Left renal cortex interstitium (tissue), 4 donors: ENCODE data around the gene DNM3. TPM values are rescaled to one million over a fixed set of nuclear protein-coding genes. Genes with fewer than 3 reads are reported as not detected.
"Not testable (repeated sequence)": the region's sequence is repeated elsewhere in the genome, so short reads cannot be mapped to it uniquely, and the experiment has no call there.

Source experiments
- DNase-seq, 4 donors: peaks; one replicate each; pipeline ENCODE4 v3.0.0-alpha.2; 2013; ENCODE audit warnings: low read depth in 4 of 4, low spot score in 2 of 4, missing footprints in 1 of 4
- polyA plus RNA-seq, 4 donors: library from polyadenylated mRNA; unstranded; fragments of 120-200 nt; gene quantifications; one replicate each; pipeline ENCODE4 v1.2.1, GENCODE V29; 2013; ENCODE audit not compliant: insufficient read length in 4 of 4

The DNM3 gene
- polyA plus RNA-seq, 4 donors: 3.5 to 5.8 (median 4.5) TPM

GRCh38 chr1:172005856-172006255 lies 164.6 kb downstream of the DNM3 start:
- no peak for DNase-seq

- DNase-seq: no peak
These were observed 165.4 kb downstream of the DNM3 start for GRCh38 chr1:172006660-172007059.

DNA sequence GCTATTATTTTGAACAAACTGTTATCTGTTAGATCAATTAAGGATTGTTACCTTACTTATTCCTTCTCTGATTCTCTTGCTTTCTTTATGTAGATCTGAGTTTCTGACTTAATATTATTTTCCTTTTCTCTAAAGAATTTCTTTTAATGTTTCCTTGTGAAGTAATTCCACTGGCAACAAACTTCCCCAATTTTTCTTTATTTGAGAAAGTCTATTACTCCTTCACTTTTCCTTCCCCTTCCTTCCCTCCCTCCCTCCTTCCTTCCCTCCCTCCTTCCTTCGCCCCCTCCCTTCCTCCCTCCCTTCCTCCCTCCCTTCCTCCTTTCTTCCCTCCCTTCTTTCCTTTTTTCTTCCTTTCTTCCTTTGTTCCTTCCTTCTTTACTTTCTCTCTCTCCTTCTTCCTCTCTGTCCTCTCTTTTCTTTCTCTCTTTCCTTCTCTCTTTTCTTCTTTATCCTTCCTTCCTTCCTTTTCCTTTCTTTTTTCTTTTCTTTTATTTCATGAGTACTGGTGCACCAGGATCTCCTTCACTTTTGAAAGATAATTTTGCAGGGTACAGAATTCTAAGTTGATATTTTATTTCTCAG lies 177.5 kb downstream of the DNM3 start:
- no peak for DNase-seq

GRCh38 chr1:172019976-172020375 lies 178.7 kb downstream of the DNM3 start:
- DNase-seq: no peak

- DNase-seq: no peak
These were observed 183.2 kb downstream of the DNM3 start for GRCh38 chr1:172024516-172024915.

DNA sequence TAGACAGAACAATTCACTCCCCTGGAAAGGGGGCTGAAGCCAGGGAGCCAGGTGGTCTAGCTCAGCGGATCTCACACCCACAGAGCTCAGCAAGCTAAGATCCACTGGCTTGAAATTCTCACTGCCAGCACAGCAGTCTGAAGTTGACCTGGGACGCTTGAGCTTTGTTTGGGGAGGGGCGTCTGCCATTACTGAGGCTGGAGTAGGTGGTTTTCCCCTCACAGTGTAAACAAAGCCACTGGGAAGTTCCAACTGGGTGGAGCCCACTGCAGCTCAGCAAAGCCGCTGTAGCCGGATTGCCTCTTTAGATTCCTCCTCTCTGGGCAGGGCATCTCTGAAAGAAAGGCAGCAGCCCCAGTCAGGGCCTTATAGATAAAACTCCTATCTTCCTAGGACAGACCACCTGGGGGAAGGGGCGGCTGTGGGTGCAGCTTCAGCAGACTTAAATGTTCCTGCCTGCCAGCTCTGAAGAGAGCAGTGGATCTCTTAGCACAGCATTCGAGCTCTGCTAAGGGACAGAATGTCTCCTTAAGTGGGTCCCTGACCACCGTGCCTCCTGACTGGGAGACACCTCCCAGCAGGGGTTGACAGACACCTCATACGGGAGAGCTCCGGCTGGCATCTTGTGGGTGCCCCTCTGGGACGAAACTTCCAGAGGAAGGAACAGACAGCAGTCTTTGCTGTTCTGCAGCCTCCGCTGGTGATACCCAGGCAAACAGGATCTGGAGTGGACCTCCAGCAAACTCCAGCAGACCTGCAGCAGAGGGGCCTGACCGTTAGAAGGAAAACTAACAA lies 183.8 kb downstream of the DNM3 start:
- not testable (repeated sequence) for DNase-seq

GRCh38 chr1:172040466-172040865 lies 199.2 kb downstream of the DNM3 start:
- no peak for DNase-seq

DNA sequence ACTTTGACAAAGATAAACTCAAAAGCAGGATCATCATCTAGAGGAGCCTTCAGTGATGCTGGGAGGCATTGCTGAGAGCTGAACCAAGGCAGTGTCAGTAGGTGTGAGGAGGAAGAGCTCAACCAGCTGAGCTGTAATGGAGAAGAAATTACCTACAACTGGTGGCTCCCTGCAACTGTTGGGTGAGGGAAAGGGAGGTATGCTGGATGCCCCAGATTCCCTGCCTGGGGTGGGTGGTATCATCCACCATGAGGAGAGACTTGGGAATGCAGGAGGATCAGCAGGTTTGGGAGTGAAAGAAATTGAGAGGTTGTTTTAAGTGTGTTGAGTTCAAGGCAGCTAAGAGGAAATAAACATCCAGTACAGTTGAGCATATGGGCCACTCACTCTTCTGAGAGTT lies 199.8 kb downstream of the DNM3 start:
- no peak for DNase-seq

DNA sequence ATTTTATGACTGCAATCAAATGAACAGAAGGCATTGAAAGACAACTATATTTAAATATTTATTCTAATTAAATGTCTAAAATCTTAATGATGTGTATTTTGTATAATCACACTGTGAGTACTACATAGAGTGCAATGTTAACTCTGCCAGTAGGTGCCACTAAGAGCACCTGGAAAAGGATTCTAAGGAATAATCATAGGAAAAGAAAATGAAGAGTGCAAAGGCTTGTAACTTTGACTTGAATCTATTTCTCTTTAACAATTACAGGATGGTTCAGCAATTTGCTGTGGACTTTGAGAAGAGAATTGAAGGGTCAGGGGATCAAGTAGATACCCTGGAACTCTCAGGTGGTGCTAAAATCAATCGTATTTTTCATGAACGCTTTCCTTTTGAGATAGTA lies 200.4 kb downstream of the DNM3 start:
- DNase-seq: no peak

DNA sequence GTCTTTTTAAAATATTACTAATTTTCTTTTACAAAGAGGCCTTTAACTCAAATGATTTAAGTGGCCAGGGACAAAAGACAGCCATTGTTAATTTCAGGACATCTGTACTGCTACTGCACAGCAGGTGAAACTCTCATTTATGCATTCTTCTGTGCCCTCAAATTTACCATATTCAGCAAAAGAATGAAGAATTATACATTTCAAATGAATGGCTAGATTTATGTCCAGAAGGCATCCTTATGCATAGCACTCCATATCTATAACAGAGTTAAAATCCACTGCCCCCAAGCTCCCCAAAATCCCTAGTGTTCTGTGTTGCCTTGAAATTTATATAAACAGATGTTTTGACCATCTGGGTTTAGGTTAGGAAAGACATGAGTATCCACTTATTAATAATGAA lies 202.6 kb downstream of the DNM3 start:
- no peak for DNase-seq

DNA sequence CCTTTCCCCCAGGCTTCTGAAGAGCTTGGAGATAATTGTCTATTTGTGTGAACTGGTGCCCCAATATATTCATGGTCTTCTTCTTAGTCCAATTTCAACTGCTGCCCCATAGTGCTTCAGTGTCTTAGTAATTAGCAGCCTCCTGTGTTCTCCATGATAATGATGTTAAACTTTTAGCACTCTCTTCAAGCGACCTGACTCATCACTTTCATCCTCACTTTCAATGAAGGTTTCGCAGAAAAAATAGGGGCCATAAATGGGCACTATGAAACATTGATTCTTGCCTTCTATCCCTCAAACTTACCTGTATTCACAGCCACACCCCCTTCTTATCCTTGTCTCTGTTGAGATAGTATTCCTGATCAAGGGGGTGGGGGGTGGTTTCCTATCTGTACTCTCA lies 210.6 kb downstream of the DNM3 start:
- DNase-seq: no peak

DNA sequence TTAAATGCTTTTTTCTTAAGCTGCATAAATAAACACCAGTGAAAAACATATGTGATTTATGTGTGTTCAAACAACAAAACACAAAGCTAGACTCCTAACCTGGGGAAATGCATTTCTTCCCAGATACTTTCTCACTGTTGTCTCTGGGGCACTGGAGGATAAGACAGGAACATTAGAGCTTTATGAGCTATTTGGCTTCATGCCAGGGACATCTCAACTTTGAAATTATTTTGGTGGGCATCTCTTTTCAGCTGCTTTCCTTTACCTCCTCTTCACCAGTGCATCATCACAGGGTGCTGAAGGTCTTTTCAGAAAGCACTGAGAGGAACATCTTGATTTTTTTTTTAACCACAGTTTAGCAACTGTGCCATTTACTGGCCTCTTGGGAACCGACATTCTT lies 212.9 kb downstream of the DNM3 start:
- DNase-seq: no peak

DNA sequence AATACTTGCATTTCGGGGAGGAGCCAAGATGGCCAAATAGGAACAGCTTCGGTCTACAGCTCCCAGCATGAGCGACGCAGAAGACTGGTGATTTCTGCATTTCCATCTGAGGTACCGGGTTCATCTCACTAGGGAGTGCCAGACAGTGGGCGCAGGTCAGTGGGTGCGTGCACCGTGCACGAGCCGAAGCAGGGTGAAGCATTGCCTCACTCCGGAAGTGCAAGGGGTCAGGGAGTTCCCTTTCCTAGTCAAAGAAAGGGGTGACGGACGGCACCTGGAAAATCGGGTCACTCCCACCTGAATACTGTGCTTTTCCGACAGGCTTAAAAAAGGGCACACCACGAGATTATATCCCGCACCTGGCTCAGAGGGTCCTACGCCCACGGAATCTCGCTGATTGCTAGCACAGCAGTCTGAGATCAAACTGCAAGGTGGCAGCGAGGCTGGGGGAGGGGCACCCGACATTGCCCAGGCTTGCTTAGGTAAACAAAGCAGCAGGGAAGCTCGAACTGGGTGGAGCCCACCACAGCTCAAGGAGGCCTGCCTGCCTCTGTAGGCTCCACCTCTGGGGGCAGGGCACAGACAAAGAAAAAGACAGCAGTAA lies 214.6 kb downstream of the DNM3 start:
- not testable (repeated sequence) for DNase-seq

- DNase-seq: no peak
These were observed 227.0 kb downstream of the DNM3 start for GRCh38 chr1:172068334-172068733.

- DNase-seq: no peak
These were observed 227.8 kb downstream of the DNM3 start for GRCh38 chr1:172069051-172069450.

DNA sequence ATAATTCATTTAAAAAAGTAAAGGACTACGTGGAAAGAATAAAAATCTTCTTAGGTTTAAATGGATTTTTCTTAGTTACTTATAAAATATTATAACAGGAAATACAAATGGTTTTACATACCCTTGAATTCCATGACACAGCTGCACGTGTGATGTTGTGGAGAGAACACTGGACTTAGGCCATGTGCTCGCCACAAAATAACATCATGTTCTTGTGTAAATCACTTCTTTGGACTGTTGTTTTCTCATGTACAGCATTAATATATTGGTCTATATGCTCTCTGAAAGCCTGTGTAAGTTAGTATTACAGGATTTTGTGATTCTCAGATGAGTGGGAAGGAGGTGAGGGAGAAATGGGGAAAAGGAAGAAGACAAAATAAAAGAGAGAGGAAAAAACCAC lies 228.2 kb downstream of the DNM3 start:
- DNase-seq: no peak

DNA sequence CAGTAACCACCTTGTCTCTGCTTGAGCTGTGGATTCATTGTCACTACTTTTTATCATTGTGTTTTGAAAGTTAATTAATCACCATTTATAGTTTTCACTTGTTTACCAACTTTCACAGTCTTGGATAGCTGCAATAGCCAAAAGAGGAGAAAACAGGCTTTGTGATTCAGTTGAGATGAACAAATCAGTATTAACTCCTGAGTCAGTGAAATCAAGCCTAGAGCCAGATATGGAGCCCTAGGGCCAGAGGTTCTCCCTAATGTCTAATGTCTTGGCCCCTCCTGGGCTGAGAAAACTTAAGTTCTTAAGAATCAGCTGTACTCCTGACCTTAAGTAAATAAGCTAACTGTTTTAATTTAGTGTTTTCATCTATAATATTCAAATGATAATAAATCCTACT lies 228.8 kb downstream of the DNM3 start:
- no peak for DNase-seq

DNA sequence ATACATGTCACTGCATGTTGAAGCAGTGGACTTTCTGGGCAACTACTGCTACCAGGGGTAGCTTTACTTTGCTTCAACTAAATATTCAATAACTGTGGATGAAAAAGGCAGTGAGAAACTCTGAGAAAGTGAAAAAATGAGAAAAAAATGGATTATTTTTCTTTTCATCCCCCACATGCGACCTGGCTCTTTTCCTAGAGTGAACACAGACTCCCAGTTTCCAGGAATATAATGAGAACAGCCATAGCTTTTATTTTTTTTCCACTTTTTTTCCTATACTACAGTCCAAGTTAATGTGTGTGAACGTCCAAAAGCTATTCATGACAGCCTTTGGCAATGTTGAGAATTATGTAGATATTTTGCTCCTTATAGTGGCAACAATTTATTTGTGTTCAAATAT lies 230.4 kb downstream of the DNM3 start:
- DNase-seq: peak in 1 of 4 donors; percentile 13

GRCh38 chr1:172079859-172080258 lies 238.6 kb downstream of the DNM3 start:
- not testable (repeated sequence) for DNase-seq

- DNase-seq: no peak
These were observed 241.9 kb downstream of the DNM3 start for GRCh38 chr1:172083191-172083590.

DNA sequence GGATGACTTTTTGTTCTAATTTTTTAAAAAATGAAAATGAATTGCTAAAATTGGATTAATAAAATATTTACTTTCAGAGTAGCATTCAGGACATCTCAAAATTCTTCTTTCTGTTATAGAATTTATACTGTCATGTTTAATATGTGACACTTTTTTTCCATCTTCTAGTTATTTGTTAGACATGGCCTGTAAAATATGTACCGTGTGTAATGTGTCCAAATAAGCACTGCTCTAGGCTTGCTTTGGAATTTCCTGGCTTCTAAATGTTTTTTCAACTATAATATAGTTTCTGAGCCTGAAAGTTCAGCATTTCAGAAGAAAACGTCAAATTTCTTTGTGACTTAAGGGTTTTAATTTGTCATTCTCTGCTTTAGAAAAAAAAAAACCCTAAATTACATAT lies 243.6 kb downstream of the DNM3 start:
- DNase-seq: no peak

- no peak for DNase-seq
These were observed 244.0 kb downstream of the DNM3 start for GRCh38 chr1:172085317-172085716.
